ENCODE data around the gene CDK12.

Gene CDK12

DNA sequence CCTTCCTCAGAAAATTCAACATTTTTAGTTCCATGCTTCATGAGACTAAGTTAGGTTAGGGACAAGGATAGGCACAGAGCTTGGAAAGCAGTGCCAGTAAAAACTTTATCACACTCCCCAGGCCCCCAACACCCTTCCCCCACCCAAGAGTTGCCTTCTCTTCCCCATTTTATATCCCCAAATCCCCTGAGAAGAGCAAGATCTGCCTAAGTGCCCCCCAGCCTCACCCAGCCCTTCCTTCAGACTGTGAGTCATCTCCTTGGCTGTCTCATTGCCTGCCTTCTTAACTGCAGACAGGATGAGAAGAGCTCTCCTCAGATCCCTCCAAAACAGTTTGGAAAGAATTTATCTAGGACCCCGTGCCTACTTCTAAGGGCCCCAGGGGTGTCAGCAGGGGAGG lies 90.6 kb downstream of the CDK12 start:
- no peak for DNase-seq

GRCh38 chr17:39553341-39553945 lies 92.2 kb downstream of the CDK12 start:
- no peak for DNase-seq

- no peak for DNase-seq
Observed at GRCh38 chr17:39555368-39555767, 94.1 kb downstream of the CDK12 start.

DNA sequence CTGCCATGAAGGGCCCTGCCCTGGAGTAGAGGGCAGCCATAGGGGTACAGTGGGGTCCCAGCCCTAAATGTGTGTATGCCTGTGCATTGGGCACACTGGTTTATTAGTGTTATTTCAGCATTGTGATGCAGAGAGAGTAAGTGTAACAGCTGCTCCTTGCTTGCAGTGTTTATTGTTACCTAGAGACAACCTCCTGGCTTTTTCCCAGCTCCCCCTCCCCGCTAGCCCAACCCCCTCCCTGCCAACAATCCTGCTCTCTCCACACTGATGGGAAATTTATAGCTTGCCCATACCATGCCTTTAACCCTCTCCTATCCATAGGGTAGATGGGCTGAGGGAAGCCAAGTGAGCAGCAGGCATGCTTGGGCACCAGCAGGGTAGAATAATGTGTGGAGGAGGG lies 95.1 kb downstream of the CDK12 start:
- DNase-seq = no peak

- no peak for DNase-seq
Observed at GRCh38 chr17:39562395-39562794, 101.1 kb downstream of the CDK12 start.

DNA sequence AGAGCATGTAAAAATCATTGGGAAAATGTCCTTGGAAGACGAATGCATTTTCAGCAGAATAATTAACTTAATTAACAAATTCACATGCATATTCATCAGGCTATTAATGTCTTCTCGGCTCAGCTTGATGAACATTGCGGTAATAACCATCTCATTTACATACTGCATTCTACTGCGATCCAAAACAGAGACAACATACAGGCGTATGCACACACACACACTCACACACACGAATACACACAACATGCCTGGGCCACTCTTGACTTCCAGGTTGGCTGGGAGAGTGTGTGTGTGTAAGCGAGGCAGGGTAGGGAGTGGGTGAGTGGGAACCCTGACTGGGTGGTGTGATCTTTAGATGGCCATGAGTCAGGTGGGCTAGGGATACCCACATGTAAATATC lies 101.7 kb downstream of the CDK12 start:
- no peak for DNase-seq

GRCh38 chr17:39563476-39563875 lies 102.2 kb downstream of the CDK12 start:
- DNase-seq = no peak

- DNase-seq = no peak
Observed at GRCh38 chr17:39564211-39564848, 103.0 kb downstream of the CDK12 start.

GRCh38 chr17:39566094-39566850 lies 105.0 kb downstream of the CDK12 start:
- DNase-seq = no peak

DNA sequence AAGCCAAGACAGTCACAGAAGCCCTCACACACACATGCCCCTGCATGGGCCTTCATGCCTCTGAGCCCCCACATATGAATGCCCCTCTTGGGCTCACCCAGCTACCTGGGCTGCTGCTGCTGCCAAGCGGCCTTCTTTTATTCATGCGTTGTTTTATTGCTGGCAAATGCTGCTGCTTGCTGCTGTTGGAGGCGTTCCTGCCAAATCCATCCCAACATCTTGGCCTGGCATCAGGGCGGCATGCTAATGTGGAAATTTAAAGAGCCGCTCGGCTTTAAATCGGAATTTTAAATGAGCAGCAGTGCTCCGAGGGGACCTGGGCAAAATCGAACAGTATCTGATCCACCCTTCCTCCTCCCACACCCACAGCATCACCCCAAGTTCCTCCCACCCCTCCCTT lies 107.4 kb downstream of the CDK12 start:
- no peak for DNase-seq

- no peak for DNase-seq
Observed at GRCh38 chr17:39569126-39569525, 107.8 kb downstream of the CDK12 start.

DNA sequence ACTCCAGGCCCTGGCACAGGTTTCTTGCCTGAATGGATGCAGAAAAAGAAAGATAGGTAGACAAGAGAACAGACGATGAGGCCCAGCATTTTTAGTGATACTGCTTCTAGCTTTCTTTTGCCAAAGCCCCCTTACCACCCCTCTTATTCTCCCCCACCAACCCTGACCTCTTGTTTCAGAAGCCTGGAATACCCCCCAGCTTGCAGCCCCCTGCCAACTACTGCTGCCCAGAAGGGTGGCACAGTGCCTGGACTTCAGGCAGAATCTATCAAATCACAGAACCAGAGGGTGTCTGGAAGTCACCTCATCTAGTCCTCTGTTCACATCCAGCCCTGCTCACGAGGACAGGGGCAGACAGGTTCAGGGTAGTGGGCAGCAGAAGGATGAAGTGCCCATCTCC lies 110.8 kb downstream of the CDK12 start:
- no peak for DNase-seq

DNA sequence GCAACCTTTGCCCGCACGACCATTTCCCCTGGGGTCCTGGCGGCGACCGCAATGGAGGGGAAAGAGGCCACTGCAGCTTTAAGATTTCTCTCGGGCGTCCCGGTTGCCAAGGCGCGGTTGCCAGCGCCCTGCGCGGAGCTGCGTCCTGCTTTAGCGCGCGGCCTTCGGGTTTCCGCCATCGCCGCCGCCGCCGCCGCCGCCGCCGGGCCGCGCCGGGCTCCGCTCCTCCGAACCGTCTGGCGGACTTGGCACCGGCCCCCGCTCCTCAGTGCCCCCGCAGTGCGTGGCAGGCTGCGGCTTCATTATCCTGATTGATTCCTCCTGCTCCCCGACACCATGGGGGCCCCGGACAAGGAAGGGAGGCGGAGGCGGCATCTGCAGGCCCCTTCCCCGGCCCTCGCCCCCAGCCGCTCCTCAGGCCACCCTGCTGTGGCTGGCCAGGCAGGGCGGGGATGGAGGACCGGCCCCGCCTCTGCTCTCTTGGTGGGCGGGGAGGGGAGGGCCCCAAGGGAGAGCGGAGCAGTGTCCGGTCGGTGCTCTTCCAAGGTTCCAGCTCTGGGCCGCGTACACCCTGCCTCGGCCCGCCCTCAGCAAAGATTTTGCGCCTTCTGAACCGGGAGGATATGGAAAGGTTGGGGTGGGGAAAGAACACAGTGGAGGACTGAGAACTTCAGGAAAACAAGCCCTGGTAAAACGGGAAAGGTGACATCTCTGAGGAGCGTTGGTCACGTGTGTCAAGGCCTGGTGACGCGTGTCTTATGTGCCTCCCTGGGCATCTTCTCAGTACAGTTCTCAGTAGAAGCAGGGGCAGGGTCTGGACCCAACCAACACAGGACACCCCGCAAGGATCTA lies 112.4 kb downstream of the CDK12 start:
- peak; percentile 6 to 13 for DNase-seq

DNA sequence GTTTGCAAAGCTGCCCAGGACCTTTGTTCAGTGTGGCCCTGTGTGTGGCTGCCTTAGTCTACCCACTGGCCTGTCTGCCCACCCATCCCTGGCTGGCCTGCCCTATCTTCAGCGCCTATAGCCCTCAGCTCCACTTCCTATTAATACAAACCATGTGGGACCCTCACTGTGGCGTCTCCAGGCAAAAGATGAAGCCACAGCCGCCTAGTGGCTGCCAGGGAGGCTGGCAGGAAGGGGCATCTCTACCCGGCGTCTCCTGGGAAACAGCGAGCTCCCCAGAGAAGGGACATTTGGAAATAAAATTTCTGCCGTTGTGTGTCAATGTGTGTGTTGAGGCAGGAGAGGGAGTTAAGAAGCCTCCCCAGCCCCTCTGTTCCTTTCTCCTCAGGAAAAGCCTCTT lies 114.9 kb downstream of the CDK12 start:
- DNase-seq = no peak

DNA sequence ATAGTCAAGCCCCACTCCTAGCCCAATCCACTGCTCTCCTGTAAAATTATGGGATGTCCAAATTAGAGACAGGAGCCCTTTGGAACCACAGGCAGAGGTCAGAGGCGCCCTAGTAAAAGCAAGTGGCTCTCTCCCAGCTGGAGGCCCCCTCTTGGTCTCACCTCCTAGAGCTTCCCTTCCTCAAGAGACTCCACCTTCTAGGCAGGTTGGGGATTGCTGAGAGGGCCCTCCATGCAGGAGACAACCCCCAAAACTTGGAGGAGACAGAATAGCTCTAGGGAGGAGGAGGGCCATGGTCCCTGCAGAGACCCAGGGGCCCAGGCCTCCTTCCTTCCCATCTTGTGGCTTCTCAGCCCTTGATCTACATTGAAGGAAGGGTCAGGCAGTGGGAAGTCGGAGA lies 117.0 kb downstream of the CDK12 start:
- DNase-seq = no peak

- DNase-seq = no peak
Observed at GRCh38 chr17:39579318-39580081, 118.2 kb downstream of the CDK12 start.

- DNase-seq = no peak
Observed at GRCh38 chr17:39580082-39580468, 118.8 kb downstream of the CDK12 start.

- DNase-seq = no peak
Observed at GRCh38 chr17:39581071-39581758, 119.9 kb downstream of the CDK12 start.

GRCh38 chr17:39581759-39582085 lies 120.4 kb downstream of the CDK12 start:
- DNase-seq = no peak

DNA sequence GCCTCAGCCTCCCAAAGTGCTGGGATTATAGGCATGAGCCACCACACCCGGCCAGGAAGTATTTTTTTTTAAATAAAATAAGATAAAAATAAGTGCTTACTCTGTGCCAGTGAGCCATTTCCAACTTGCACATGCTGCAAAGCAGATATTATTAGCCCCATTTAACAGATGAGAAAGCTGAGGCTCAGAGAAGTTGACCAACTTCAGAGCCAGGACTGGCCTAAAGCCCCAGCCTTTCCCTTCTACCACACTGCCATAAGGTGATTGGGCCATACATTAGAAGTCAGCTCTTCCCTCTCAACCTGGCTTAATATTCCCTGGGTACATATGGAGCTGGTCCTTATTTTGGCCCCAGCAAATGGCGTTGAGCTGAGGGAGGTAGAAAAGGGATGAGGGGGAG lies 121.4 kb downstream of the CDK12 start:
- DNase-seq = no peak
